A673 (cell line): ENCODE data around the gene TSPAN15. TPM values are rescaled to one million over a fixed set of nuclear protein-coding genes. Genes with fewer than 3 reads are reported as not detected.

ENCODE experiments used
- BruUV-seq: library from RNA; stranded (reverse); fragments of 400-500 nt; replicated peaks from 2 replicates; lab custom pipeline; 2021; lab: Mats Ljungman, UMichigan
- CTCF ChIA-PET: fragments of 300-600 bp; sonication (Branson Sonifier 250); formaldehyde crosslinking; loops from one replicate; lab custom pipeline; 2022; ENCODE audit warnings: antibody characterized with exemption; lab: Charles Lee
- POLR2A ChIA-PET: fragments of 300-600 bp; sonication (Branson Sonifier 250); formaldehyde crosslinking; loops from one replicate; lab custom pipeline; 2022; ENCODE audit warnings: antibody characterized with exemption; ENCODE audit not compliant: low non-redundant PET; lab: Charles Lee
- DNase-seq: peaks from one replicate; pipeline ENCODE4 v3.0.0-alpha.2; 2015; ENCODE audit warnings: low spot score
- H3K27ac ChIP-seq: fragments of 200-600 bp; sonication (generic); 2 replicates; pipeline ENCODE4 v1.5.1; 2016; ENCODE audit warnings: mixed run types, low read depth, mild to moderate bottlenecking, mixed read lengths, antibody characterized with exemption, low read length; ENCODE audit not compliant: poor library complexity, severe bottlenecking
- H3K27me3 ChIP-seq: fragments of 200-600 bp; sonication (generic); replicated peaks from 2 replicates; pipeline ENCODE4 v1.6.1; 2017; ENCODE audit warnings: mixed run types, low read depth, mild to moderate bottlenecking, mixed read lengths, antibody characterized with exemption, low read length; ENCODE audit not compliant: insufficient read depth, poor library complexity
- H3K36me3 ChIP-seq: fragments of 200-600 bp; sonication (generic); 2 replicates; pipeline ENCODE4 v1.6.1; 2016; ENCODE audit warnings: mixed run types, mild to moderate bottlenecking, mixed read lengths, antibody characterized with exemption, low read length; ENCODE audit not compliant: insufficient read depth, poor library complexity, severe bottlenecking
- H3K4me1 ChIP-seq: fragments of 200-600 bp; sonication (generic); 2 replicates; pipeline ENCODE4 v1.6.1; 2017; ENCODE audit warnings: mixed run types, mild to moderate bottlenecking, mixed read lengths, antibody characterized with exemption, low read length; ENCODE audit not compliant: insufficient read depth, poor library complexity, severe bottlenecking
- H3K4me3 ChIP-seq: fragments of 200-600 bp; sonication (generic); 2 replicates; pipeline ENCODE4 v1.5.1; 2016; ENCODE audit warnings: low read depth, mixed run types, mild to moderate bottlenecking, mixed read lengths, low read length; ENCODE audit not compliant: poor library complexity, severe bottlenecking
- H3K9me3 ChIP-seq: fragments of 200-600 bp; sonication (generic); 2 replicates; pipeline ENCODE4 v1.6.1; 2016; ENCODE audit warnings: mixed run types, low read depth, mild to moderate bottlenecking, mixed read lengths, antibody characterized with exemption, low read length; ENCODE audit not compliant: poor library complexity, severe bottlenecking
- CTCF ChIP-seq: fragments of 300-800, 200-600 bp; sonication (generic); conservative IDR thresholded peaks from 2 replicates; pipeline ENCODE4 v1.5.1; 2017; ENCODE audit warnings: low read depth, mild to moderate bottlenecking, antibody characterized with exemption, low read length, moderate library complexity, mixed read lengths
- EZH2 ChIP-seq: fragments of 200-600 bp; sonication (generic); IDR thresholded peaks from 2 replicates; pipeline ENCODE4 v1.6.1; 2017; ENCODE audit warnings: borderline replicate concordance, low read depth, mild to moderate bottlenecking, mixed read lengths, antibody characterized with exemption, low read length; ENCODE audit not compliant: poor library complexity, severe bottlenecking
- intact Hi-C: fragments of 100-400 bp; cut with micrococcal nuclease; formaldehyde crosslinking; loops from one replicate; pipeline ENCODE4 v1.10.0; 2022; ENCODE audit not compliant: unreplicated experiment
- total RNA-seq: library from RNA; stranded (reverse); gene quantifications from 2 replicates; pipeline ENCODE4 v1.2.3, GENCODE V29; 2021

Gene TSPAN15
- total RNA-seq, 1 experiment from 2014 or later = 2.1 TPM

DNA sequence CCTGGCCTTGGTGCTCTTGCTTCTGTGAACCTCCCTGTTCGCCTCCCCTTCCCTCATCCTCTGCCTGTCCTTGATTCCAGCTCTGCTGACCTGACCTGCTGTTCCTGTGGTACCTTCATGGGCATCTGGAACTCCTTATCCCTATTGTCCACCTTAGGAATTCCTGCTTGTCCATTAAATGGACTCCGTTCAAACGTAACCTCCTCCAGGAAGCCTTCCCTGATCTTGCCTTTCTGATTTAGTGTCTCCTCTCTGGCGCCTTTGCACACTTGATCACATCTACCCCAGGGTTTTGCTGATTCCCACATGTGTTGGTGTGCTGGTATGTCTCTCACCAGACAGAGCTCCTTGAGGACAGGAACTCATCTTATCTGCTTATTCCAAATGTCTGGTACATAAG, 20.9 kb downstream of the TSPAN15 start:
- no peaks in the 10 kb centered on the region for H3K9me3 ChIP-seq
- TF ChIP-seq CTCF (no peak), EZH2 (no peak)
- CTCF ChIA-PET = no interaction called here
- no TSS peak for BruUV-seq
- no peak for DNase-seq
- H3K27me3 ChIP-seq = no peaks in the 10 kb centered on the region
- intact Hi-C loops = no loop called here
- no peaks in the 10 kb centered on the region for H3K4me1 ChIP-seq
- POLR2A ChIA-PET = interaction anchor here (0.7 kb wide), 1 partner anchor 228 kb away, joined by 3 read pairs; no protein-coding TSS in a partner anchor
- no peak overlapping the region for H3K4me3 ChIP-seq
- no peak overlapping the region for H3K27ac ChIP-seq
- no peaks in the 10 kb centered on the region for H3K36me3 ChIP-seq

DNA sequence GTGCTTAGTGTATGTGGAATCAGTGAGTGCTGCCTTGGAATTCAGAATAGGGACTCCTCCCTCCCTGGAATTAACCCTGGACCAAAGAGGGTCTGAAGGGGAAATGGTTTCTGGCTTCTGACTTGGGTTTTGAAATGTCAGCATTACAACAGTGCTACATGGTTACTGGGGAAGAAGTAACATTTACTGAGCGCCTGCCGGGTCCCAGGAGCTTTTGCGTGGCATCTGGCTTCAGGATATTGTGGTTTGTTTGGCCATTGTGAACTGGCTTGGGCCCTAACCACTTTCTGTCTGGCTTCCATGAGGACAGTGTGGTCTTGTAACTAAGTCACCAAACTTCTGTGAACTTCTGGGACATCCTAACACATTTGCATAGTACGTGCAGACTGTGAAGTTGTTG, 21.3 kb downstream of the TSPAN15 start:
- Histone ChIP-seq H3K4me3 (no peak overlapping the region), H3K9me3 (no peaks in the 10 kb centered on the region), H3K4me1 (no peaks in the 10 kb centered on the region), H3K36me3 (no peaks in the 10 kb centered on the region), H3K27me3 (no peaks in the 10 kb centered on the region), H3K27ac (no peak overlapping the region)
- intact Hi-C loops = no loop called here
- TF ChIP-seq EZH2 (no peak), CTCF (no peak)
- no TSS peak for BruUV-seq
- POLR2A ChIA-PET = no interaction called here
- CTCF ChIA-PET = no interaction called here
- DNase-seq = no peak

DNA sequence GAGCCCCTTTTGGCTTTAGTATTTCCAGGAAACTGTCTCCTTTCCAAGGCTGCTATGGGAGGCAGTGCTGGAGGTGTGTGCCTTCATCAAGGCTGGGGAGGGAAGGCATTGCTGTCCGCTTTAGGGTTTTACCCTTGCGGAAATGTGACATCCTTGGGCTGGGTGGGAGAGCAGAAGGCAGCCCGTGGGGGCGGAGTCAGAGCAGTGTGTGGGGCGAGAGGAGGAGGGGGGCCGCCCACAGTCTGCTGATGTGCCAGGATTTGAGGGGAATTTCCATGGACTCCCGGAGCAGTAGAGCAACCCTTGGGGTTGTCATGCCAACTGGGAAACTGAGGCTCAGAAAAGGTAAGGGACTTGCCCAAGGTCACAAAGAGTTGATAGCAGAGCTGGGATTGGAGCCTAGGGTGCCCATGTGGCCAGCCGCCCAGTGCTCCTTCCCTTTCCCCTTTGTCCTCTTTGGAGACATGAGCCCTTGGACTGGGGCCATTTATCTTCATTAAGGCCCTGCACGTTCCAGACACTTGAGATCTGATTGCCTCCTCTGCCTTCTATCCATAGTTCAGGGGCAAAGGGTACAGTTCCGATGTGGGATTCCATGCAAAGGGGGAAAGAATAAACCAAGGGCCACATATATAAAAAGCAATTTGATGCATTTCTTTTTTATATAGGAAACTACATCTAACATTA, 22.2 kb downstream of the TSPAN15 start:
- CTCF ChIA-PET = no interaction called here
- Histone ChIP-seq H3K4me3 (no peak overlapping the region), H3K36me3 (no peaks in the 10 kb centered on the region), H3K27me3 (no peaks in the 10 kb centered on the region), H3K9me3 (no peaks in the 10 kb centered on the region), H3K4me1 (no peaks in the 10 kb centered on the region), H3K27ac (no peak overlapping the region)
- BruUV-seq = no TSS peak
- POLR2A ChIA-PET = no interaction called here
- DNase-seq = no peak
- intact Hi-C loops = no loop called here
- no peak for TF ChIP-seq EZH2
- TF ChIP-seq CTCF = no peak
